ENCODE results near the gene FIGNL1. TPM values are rescaled to one million over a fixed set of nuclear protein-coding genes. Genes with fewer than 3 reads are reported as not detected.

The FIGNL1 gene
- total RNA-seq, 1 experiment from 2014 or later: 13.8 TPM

GRCh38 chr7:50421043-50421442, 29.1 kb downstream of the FIGNL1 start:
- Histone ChIP-seq H2BK120ac (ENCODE audit: low read depth, low read length, poor library complexity, severe bottlenecking) (no peak overlapping the region), H2BK20ac (ENCODE audit: low read depth, low read length, poor library complexity, severe bottlenecking) (no peak overlapping the region), H2BK5ac (ENCODE audit: insufficient read length, low read length) (no peak overlapping the region), H2BK15ac (ENCODE audit: low read depth, low read length) (no peak overlapping the region), H2AK5ac (ENCODE audit: insufficient read length, low read length) (no peak overlapping the region), H3T11ph (ENCODE audit: low read length) (no peak overlapping the region), H3K4me1 (ENCODE audit: insufficient read depth, low read length) (peaks cover 2% of the 10 kb centered on the region; the same call in 1 of the 2 replicates), H3K9me3 (ENCODE audit: control insufficient read depth, low read depth, low read length) (no peaks in the 10 kb centered on the region), H3K23me2 (ENCODE audit: insufficient read length, low read depth, low read length, poor library complexity, severe bottlenecking) (no peaks in the 10 kb centered on the region), H3K18ac (ENCODE audit: insufficient read length, low read depth, low read length) (no peak overlapping the region), H3K56ac (ENCODE audit: insufficient read length, low read depth, low read length) (no peak overlapping the region), H3K9ac (ENCODE audit: extremely low read depth, insufficient read length, low read length) (no peak overlapping the region), H3K27me3 (ENCODE audit: insufficient read depth, low read length) (no peaks in the 10 kb centered on the region), H3K79me1 (ENCODE audit: insufficient read depth, low read depth, low read length, poor library complexity, severe bottlenecking) (no peaks in the 10 kb centered on the region), H2AFZ (ENCODE audit: low read length) (no peak overlapping the region), H3K4me2 (ENCODE audit: insufficient read depth, insufficient read length, low read length) (no peak overlapping the region), H4K91ac (ENCODE audit: insufficient read length, low read depth, low read length) (no peak overlapping the region), H3K27ac (ENCODE audit: insufficient read length, low read depth, low read length) (no peak overlapping the region), H3K14ac (ENCODE audit: insufficient read depth, low read length) (no peak overlapping the region), H4K8ac (replicated peaks; ENCODE audit: insufficient read length, low read depth, low read length) (no peak overlapping the region), H3K79me2 (ENCODE audit: insufficient read depth, low read length) (no peaks in the 10 kb centered on the region), H2BK12ac (ENCODE audit: insufficient read length, low read depth, low read length) (no peak overlapping the region), H3K4ac (ENCODE audit: low read depth, low read length) (no peak overlapping the region), H3K23ac (ENCODE audit: insufficient read length, low read depth, low read length) (no peak overlapping the region), H4K20me1 (ENCODE audit: control insufficient read depth, insufficient read depth, insufficient read length) (no peaks in the 10 kb centered on the region), H4K5ac (ENCODE audit: insufficient read length, low read depth, low read length) (no peak overlapping the region)
- Mint-ChIP-seq H3K27me3 (ENCODE audit: low read depth) (no peaks in the 10 kb centered on the region), H3K4me3 (no peak overlapping the region), H3K27ac (0 out of 7 replicates have a peak overlapping the region, but pooled peaks of 1 of the 3 experiments have one; percentile 52), H3K36me3 (ENCODE audit: insufficient read depth in 1 of 3, low read depth in 3 of 3) (no peaks in the 10 kb centered on the region), H3K9me3 (no peaks in the 10 kb centered on the region), H3K4me1 (peaks cover 35 to 38% of the 10 kb centered on the region in 2 experiments)
- DNase-seq: no peak
- no CpG with 5 or more reads among the region's 3 CpGs for WGBS (ENCODE audit: extremely low coverage, insufficient read length, low lambda C conversion rate)
- no peak for TF ChIP-seq CTCF (conservative IDR thresholded peaks at IDR 0.05)
